DMS153 treated with DMSO at 0.1 percent for 48 hours (cell line): ENCODE data around the gene TPSG1.
"Not testable (repeated sequence)": the region's sequence is repeated elsewhere in the genome, so short reads cannot be mapped to it uniquely, and the experiment has no call there.

Source experiments
- DNase-seq: peaks from one replicate; lab custom pipeline; 2025; ENCODE audit not compliant: unreplicated experiment; lab: John Stamatoyannopoulos, UW

Gene TPSG1

DNA sequence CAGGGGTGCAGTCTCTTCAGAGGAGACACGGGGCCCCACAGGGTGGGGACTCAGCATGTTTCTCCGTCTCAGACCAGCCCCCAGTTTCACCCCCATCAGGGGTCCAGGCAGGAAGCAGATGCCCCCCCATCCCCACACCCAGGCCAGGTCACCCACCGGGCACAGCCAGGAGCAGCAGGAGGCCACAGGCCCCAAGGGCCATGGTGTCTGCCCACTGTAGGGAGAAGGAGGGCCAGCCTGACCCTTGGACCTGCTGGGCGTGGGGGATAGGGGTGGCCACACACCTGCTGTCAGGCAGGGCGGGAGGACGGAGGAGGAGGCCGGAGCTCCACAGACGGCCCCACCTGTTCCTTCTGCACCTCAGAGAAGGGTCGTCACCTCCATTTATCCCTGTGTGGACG is at the start of gene TPSG1:
TPSG1 (minus strand) TSS at position 218 of the 401 bp plus-strand sequence; CDS start at position 202, 16 bp downstream.
- no peak for DNase-seq

DNA sequence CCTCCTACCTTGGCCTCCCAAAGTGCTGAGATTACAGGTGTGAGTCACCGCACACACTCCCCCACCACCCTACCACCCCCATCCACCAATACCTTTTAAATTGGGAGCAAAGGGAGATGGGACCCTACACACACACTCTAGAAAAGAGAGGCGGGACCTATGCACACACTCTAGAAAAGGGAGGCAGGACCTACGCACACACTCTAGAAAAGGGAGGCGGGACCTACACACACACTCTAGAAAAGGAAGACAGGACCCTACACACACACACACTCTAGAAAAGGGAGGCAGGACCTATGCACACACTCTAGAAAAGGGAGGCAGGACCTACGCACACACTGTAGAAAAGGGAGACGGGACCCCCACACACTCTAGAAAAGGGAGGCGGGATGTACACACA is 49.7 kb upstream of the TPSG1 start:
- no peak for DNase-seq

DNA sequence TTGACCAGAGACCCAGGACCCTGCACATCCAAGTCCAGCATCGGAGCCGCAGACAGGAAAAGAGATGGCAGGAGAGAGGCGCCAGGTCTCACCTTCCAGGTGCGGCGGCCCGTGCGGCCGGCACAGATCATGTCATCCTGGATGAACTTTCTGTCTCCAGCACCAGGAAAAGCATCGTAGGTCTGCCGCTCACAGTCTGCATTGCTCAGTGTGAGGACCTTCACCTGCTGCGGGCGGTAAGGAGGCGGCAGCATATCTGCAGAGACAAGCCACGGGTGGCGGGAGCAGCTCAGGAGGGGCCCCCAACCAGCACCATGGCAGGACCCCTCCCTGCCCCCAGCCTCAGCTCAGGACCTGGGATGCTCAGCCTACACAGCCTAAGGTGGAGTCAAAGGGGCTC is 48.7 kb upstream of the TPSG1 start:
- no peak for DNase-seq

DNA sequence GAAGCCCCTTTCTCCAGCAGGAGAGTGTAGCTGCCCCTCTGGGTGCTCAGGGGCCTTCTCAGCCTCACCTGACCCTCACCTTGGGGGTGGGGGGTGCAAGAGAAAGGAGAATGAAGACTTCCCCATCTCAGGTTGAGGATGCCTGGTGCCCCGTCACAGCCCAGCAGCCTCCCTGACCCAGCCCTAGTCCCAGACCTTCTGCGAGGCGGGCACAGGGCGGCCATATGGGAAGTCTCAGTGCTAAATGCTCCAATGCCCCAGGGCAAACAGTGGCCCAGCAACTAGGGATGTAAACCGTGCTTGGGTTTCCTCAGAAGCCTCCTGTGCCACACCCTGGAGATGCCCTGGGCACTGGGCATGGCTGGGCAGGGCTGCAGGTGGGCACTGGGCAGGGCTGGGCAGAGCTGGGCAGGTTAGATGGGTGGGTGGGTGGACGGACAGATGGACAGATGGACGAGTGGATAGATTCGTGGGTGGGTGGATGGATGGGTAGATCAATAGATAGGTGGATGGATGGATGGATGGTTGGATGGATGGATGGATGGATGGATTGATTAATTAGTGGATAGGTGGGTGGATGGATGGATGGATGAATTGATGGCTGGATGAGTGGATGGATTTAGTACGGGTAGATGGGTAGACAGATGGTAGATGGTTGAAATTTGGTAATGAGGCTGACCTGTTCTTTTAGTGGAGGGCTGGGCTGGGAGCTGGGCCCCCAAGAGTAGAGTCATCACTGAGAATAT is 47.6 kb upstream of the TPSG1 start:
- DNase-seq = no peak

DNA sequence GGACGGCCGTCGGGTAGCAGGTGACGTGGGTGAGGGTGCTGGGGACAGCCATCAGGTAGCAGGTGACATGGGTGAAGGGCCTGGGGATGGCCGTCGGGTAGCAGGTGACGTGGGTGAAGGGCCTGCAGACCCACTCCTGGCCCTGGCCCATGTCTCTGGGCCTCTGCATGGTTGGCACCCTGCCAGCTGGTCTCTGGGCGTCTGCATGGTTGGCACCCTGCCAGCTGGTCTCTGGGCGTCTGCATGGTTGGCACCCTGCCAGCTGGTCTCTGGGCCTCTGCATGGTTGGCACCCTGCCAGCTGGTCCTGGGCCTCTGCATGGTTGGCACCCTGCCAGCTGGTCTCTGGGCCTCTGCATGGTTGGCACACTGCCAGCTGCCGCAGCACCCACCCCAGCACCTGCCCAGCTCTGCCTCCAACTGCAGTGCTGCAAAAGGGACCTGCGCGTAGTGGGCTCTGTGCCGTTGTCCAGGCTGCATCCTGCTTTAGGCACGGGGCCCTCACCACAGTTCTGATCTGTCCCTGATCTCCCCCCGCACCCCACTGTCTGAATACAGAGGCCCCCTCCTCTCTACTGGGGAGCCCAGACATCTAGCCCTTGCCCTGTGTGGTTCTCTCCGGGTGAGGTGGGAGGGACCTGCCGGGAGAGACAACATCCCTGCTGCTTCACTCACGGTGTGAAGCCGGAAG is 46.8 kb upstream of the TPSG1 start:
- peak; percentile 87 for DNase-seq

DNA sequence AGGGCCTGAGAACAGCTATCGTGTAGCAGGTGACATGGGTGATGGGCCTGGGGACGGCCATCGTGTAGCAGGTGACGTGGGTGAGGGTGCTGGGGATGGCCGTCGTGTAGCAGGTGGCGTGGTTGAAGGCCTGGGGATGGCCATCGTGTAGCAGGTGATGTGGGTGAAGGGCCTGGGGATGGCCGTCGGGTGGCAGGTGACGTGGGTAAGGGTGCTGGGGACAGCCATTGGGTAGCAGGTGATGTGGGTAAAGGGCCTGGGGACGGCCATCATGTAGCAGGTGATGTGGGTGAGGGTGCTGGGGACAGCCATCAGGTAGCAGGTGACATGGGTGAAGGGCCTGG is 46.3 kb upstream of the TPSG1 start:
- DNase-seq = no peak

DNA sequence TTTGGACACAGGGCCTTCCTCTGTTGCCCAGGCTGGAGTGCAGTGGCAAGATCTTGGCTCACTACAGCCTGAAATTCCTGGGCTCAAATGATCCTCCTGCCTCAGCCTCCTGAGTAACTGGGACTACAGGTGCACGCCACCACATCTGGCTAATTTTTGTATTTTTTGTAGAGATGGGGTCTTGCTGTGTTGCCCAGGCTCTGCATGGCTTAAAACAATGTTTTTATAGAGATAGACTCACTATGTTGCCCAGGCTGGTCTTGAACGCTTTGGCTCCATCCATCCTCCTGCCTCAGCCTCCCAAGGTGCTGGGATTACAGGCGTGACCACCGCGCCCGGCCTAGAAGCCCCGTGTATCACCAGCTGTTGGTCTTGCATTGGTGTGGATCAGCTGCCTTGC is 44.4 kb upstream of the TPSG1 start:
- DNase-seq = not testable (repeated sequence)

DNA sequence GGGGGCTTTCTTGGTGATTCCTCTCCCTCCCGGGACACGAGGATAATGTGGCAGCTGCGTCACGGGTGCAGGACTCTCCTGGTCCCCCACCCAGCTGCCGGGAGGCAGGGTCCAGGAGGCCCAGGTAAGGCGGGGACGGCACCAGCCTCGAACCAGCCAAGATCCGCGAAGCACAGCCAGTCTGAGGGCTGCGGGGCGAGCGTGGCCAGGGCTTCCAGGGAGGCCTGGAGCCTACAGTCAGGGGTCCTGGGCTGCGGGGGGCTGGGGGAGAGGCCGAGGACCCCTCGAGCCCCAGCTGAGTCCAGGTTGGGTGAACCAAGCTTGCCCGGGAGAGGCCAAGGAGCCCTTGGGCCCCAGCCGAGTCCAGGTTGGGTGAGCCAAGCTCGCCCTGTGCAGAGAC is 40.8 kb upstream of the TPSG1 start:
- DNase-seq = no peak

DNA sequence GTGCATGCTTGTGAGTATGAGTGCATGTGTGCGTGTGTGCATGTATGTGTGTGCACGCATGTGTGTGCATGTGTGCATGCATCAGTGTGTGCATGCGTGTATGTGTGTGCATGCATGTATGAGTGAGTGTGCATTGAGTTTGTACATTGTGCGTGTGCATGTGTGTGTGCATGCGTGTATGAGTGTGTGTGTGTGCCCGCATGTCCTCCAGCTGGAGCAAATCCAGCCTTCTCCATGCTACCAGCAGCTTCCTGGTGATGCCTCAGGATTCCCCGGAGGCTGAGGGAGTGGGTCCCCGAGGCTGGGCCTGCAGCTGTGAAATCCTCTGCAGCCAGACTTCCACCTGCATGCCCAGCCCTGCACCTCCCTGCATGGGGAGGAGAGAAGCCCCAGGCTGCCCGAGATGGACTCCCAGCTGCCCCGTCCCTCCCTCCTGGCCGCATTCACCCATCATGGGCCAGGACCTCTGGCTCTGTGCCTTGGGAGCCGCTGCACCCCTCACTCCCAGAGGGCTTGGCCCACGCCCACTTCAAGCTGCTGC is 40.1 kb upstream of the TPSG1 start:
- no peak for DNase-seq

DNA sequence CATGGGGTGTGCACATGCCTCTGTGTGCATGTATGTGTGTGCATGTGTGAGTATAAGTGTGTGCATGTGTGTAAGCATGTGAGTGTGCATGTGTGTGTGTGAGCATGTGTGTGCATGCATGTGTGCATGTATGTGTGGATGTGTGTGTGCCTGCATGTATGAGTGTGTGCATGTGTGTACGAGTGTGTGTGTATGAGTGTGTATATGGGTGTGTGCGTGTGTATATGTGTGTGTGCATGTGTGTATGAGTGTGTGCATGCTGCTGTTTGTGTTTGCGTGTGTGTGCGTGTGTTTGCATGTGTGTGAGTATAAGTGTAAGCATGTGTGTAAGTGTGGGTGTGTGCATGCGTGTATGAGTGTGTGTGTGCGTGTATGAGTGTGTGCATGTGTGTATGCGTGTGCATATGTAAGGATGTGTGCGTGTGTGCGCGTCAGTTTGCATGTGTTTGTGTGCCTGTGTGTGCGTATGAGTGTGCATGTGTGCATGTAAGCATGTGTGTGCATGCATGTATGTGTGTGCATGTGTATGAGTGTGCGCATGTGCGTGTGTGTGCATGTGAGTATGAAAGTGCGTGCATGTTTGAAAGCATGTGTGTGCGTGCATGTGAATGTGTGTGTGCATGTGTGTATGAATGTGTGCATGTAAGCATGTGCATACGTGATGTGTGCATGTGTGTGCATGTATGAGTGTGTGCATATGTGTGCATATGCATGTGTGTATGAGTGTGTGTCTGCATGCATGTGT is 39.4 kb upstream of the TPSG1 start:
- no peak for DNase-seq

DNA sequence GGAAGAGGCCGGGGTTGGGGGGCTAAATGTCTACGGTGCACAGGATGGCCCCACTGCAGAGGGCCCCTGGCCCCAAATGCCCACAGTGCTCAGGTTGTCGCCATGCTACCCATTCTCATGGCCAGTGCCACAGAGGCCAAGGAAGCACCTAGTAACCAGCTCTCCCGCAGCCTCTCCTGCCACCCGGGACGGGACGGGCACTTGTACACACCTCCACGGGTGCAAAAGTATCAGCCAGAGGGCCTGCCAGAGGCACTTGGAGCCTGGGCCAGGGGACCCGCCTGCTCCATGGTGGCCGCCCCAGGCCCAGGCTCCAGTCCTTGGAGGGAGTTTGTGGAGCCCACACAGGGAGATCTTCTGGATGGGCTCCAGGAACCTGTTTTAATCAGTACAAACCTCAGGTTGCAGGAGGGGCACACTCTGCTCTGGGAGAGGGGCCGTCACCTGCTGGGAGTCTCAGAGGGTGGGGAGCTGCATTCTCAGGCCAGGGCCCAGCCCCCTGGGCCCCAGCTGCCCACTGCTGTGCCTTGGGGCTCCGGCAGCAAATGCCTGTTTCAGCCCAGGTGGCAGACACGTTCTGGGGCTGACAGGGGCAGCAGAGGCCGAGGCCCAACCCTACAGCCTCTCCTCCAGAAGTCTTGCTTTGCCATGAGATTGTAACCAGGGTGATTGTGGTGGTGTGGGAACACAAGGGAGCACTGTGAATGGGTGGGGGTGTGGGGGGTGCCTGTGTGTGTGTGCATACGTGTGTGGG is 38.7 kb upstream of the TPSG1 start:
- DNase-seq = no peak

DNA sequence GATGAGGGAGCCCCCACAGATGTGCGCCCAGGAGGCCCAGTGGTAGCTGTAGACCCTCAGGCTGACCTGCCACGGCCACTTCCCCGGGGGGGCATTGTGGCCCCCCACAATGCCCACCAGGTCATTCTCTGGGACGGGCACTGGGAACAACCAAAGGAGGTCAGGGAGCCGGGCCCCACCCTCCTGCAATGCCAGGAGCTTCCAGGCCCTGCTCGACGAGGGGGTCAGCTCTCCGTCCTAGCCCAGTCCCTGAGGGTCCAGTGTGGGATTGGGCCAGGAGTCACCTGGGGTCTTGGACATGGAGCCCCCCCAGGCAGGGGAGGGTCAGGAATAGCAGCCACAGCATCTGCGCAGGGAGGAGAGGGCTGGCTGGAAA is 37.8 kb upstream of the TPSG1 start:
- DNase-seq = no peak

DNA sequence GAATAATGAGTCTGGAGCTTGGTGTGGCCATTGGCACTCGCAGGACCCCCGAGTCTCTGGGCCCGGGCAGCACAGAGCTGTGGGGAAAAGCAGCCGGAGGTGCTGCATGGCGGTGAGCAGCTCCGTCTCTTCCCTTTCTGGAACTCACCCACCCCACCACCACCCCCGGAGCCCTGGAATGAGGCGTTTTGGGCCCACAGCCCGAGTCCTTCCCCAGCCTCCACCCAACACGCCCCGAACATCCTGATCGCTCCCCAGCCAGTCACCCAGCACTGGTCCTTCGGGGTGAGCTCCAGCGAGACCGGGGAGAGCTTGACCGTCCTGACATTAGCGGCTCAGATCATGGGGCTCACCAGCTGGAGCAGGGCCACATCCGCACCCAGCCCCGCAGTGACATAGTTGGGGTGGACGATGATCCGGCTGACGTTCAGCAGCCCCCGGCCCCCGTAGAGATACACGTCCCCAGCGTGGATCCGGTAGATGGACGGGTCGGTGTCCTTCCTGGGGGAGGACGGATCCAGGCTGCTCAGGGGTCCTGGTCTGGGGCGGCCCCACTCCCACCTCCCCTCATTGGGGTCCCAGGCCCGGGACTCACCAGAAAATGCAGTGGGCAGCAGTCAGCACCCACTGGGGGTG is 37.3 kb upstream of the TPSG1 start:
- no peak for DNase-seq

DNA sequence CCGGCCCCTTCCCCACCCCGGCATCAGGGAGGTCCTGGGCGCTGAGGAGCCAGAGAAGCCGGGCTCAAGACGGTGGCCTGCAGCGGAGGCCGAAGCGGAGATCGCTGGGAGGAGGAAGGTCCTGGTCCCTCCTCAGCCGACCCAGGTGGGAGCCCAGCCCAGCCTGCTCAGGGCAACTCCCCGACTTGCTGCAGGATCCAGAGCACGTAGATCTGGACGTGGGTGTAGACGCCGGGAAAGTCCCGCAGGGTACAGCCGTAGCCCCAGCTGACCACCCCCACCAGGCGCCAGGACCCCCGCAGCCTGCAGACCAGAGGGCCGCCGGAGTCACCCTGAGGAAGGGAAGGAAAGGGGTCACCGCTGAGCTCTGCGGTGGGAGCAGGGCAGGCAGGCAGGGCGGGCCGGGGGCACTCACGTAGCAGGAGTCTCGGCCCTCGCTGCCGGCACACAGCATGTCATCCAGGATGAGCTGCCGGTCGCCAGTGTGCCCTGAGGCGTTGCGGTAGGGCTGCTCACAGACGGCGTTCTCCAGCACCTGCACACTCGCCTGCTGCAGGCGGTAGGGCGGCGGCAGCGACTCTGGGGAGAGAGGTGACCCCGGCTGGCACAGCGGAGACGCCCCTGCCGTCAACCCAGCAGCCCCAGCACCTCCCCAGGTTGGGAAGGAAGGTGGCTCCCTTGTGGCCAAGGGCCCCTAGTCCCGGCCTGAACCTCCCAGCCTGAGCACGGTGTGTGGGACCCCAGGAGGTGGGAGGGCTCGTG is 36.2 kb upstream of the TPSG1 start:
- no peak for DNase-seq

DNA sequence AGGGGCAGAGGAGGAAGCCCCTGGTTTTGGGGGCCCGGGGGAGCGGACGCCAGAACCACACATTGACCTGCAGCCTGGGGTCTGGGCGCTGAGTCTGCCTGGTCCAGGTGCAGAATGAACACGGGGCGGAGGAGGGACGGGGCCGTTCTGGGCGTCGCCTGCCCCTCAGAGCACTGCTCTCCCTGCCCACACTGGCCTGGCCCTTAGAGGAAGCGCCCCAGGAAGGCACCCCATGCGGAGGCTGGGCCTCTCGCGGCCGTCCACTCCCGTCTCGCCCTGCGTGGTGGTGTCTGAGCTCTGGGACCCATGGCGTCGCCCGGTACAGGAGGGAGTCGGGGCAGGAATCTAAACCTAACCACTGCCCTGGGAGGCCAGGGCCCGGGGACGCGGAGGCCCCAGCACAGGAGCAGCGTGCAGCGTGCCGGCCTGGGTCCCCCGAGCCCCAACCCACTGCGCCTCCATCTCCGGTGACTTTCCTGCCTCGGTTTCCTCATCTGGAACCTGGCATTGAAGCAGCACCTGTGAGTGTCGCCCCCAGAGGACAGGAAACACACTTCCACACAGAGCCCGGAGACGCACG is 35.1 kb upstream of the TPSG1 start:
- DNase-seq = no peak

DNA sequence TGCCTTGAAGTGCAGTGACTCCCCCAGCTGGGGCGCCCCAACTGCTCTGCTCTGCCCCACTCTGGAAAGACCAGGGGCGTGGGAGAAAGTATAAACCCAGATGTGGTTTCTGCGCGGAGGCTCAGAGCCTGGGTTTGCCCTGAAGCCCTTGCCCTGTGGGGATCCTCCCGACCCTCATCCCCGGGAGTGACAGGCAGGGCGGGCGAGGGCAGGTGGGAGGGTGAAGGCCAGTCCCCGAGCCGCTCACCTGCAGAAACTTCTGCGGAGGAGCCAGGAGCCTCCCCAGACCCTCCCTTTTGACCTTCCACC is 34.6 kb upstream of the TPSG1 start:
- no peak for DNase-seq

DNA sequence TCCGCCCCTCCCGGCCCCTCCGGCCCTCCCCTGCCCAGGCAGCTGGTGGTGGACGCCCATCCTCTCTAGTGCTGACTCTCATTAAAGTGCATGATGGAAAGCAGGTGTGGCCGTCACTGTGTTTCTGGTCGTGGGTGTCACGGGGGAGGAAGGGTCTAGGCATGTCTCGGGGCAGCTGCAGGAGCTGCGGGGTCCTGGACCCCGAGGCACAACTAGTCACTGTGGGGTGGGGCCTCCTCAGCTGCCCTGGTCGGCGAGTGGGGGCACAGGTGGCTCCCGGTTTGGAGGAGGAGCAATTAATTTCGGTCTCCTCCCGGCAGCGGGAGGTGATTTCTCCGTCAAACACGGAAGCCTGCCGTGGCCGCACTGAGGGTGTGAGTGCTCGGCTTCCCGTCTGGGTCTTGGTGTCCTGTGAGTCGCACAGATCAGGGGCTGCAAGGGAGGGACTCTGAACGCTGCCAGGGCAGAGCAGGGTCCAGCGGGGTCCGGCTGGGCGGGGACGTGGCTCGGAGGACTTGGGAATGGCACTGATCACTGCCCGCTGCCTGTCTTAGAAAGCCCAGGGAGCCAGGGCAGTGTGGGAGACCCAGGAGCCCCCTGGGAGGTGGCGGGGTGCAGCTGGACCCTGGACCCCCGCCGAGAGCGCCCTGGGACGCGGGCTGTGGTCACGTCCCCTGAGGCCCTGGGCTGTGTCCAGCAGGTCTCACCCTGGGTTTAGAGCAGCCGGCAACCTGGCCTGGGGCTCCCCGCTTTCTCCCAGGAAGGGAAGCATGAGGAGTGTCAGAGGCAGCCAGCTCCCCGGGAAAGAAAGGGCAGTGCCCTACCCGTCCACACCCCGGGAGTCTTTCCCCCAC is 34.1 kb upstream of the TPSG1 start:
- no peak for DNase-seq

DNA sequence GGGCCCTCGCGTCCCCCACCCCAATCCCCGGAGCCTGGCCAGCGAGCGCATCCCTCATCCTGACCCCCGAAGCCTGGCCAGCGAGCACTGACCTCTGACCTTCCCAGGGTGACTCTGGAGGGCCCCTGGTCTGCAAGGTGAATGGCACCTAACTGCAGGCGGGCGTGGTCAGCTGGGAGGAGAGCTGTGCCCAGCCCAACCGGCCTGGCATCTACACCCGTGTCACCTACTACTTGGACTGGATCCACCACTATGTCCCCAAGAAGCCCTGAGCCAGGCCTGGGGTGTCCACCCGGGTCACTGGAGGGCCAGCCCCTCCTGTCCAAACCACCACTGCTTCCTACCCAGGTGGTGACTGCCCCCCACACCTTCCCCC is 33.1 kb upstream of the TPSG1 start:
- no peak for DNase-seq
